GM18526 (cell line): ENCODE data around the gene POLR1G.

Experiments used
- POLR2A ChIP-seq: IDR thresholded peaks from 3 replicates; pipeline ENCODE4 v1.6.1; 2011; ENCODE audit not compliant: insufficient read length; ENCODE audit errors: extremely low read depth

Gene POLR1G

GRCh38 chr19:45437328-45437727 lies 30.9 kb downstream of the POLR1G start:
- TF ChIP-seq POLR2A: no peak

GRCh38 chr19:45439190-45439568 lies 32.7 kb downstream of the POLR1G start:
- TF ChIP-seq POLR2A: no peak

GRCh38 chr19:45439569-45440258 lies 33.3 kb downstream of the POLR1G start:
- TF ChIP-seq POLR2A: peak; percentile 46

- TF ChIP-seq POLR2A: no peak
Measured at GRCh38 chr19:45440259-45440638, 33.8 kb downstream of the POLR1G start.

- no peak for TF ChIP-seq POLR2A
Measured at GRCh38 chr19:45440873-45441654, 34.6 kb downstream of the POLR1G start.

DNA sequence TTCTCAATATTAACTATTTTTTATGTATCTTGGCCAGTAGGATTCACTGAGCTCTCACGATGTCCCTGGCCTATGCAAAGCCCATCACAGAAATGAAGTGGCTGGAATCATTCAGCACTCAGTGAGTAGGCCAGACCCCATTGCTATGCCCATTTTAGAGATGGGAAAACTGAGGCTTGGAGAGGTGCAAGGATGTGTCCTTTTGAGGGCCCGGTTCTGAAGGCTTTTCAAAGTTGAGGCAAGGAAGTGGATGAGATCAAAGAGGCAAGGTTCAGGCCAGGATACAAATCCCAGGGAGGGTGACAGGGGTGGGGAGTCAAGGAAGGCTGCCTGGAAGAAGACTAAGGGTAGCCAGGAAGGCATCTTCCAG lies 35.9 kb downstream of the POLR1G start:
- TF ChIP-seq POLR2A: no peak

DNA sequence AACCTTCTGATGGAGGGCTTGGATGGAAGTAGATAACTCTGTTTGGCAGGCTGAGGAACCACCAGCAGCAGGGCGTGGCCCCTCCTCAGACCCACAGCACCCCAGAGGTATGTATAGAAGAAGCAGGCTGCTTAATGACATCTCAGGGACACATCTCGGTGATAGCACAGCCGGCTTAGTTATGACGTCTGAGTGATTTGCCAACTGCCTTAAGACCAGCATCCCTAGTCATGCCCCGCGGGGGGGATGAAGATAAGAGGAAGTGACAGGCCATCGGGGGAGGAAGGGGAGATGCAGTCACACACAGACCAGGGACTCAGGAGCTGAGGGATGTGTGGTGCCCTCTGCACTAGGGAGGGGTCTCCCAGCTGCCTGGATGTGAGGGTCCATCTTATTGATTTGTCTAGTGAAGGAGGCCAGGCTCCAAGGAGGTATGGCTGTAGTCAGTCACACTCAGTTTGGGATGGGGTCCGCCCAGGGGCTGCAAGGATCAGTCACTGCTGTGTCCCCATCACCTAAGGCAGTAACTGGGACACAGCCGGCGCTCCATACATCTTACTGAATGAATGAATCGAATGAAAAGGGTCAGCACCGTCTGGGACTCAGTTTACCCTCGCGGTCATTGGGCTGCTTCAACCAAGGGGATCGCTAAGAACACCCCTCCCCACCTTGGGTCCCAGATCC lies 36.5 kb downstream of the POLR1G start:
- no peak for TF ChIP-seq POLR2A

- no peak for TF ChIP-seq POLR2A
Measured at GRCh38 chr19:45443462-45444317, 37.2 kb downstream of the POLR1G start.

- no peak for TF ChIP-seq POLR2A
Measured at GRCh38 chr19:45444318-45445041, 38.0 kb downstream of the POLR1G start.

GRCh38 chr19:45445139-45445538 lies 38.7 kb downstream of the POLR1G start:
- TF ChIP-seq POLR2A: no peak

- TF ChIP-seq POLR2A: no peak
Measured at GRCh38 chr19:45446295-45446694, 39.9 kb downstream of the POLR1G start.

DNA sequence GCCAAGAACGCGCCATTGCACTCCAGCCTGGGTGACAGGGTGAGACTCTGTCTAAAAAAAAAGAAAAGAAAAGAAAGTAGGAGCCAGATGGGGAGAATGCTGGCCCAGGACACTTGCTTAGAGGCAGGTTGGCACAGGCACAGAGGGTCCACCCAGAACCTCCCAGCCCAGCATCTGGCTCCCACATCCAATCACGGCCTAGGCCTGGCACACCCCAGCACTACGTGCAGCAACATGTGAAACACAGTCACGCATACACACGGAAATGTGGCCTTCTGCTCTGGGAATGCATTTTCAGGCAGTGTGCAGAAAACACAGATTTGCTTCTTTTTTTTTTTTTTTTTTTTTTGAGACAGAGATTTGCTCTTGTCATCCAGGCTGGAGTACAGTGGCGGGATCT lies 40.5 kb downstream of the POLR1G start:
- TF ChIP-seq POLR2A: no peak

- TF ChIP-seq POLR2A: no peak
Measured at GRCh38 chr19:45448425-45448756, 41.9 kb downstream of the POLR1G start.

DNA sequence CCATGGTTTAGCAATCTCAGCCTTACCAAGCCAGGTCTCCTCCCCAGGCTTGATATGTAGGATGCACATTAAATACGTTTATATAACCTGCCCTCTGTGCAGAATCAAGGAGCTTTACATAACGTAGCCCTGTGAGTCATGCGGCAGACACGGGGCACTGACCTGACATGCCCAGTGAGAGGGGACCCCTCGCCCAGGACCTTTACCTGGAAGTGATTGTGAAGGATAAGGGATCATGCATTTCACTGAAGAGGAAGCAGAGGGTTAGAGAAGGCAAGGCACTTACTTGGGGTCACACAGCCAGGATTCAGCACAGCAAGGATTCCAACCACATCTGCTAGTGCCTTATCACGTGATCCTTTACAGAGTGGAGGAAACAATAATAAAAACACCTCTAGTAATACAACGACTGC lies 42.4 kb downstream of the POLR1G start:
- TF ChIP-seq POLR2A: no peak

DNA sequence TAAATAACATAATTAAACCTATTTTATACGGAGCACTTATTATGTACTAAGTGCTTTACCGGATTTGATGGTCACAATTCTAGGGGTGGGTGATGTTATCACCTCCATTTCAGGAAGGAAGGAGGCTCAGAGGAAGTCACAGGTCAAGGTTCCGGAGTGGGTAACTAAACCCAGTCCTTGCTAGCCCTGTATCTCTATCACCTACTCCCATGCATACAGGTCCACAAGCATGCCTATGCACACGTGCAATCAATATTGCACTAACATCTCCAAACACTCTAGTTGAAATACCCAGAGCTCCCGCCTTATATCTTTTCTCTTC lies 43.5 kb downstream of the POLR1G start:
- TF ChIP-seq POLR2A: no peak
